ENCODE data around the gene SULF2.

DNA sequence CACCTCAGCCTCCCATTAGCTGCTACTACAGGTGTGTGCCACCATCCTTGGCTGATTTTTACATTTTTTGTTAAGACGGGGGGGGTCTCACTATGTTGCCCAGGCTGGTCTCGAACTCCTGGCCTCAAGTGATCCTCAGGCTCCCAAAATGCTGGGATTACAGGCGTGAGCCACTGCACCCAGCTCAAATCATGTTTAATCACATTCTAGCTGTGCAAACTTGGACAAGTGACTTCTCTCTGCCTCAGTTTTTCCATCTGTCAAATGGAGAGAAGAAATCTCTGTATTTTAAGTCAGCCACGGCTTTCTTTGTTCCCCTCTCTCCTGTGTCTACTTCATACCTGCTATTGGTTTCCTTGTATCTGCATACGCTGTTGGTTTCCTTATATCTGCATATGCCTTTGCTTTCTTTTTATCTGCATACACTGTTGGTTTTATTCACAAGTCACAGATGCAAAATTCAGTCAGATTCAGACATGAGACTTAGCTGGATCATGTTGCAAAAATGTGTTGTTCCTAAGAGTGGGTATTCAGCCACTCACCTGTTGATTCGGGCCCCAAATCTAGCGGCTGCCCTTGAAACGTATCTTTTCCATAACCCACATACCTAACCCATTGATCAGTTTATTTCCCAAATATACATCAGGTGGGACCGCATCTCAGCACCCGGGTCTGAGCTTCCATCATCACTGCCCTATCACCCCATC is 30.2 kb downstream of the SULF2 start:
- no peak for TF ChIP-seq GLIS3 (CRISPR knock-in tag; IDR thresholded peaks at IDR 0.05)
- TF ChIP-seq TCF4 (CRISPR knock-in tag; IDR thresholded peaks at IDR 0.05; ENCODE audit: borderline replicate concordance) = no peak
